H1 (cell line): ENCODE results near the gene RIPOR2. TPM values are rescaled to one million over a fixed set of nuclear protein-coding genes. Genes with fewer than 3 reads are reported as not detected.

Source experiments
- CTCF ChIA-PET: fragments of 300-600 bp; sonication (Branson Sonifier 250); formaldehyde crosslinking; loops from one replicate; lab custom pipeline; 2021; ENCODE audit not compliant: partially characterized antibody; lab: Charles Lee
- POLR2A ChIA-PET: fragments of 300-600 bp; sonication (Branson Sonifier 250); formaldehyde crosslinking; loops from one replicate; lab custom pipeline; 2021; ENCODE audit warnings: inconsistent platforms; ENCODE audit not compliant: partially characterized antibody; lab: Charles Lee
- DNase-seq, 2 experiments: peaks; one replicate each; pipeline versions ENCODE4 v3.0.0 to v3.0.0-alpha.2; 2010 to 2022; ENCODE audit warnings: low spot score in 2 of 2, low read depth in 1 of 2, mixed read lengths in 1 of 2
- FAIRE-seq: peaks from 2 replicates; lab custom pipeline; 2011; peaks lifted over from hg19 to GRCh38; lab: Jason Lieb, UNC
- H2AFZ ChIP-seq: 2 replicates; pipeline ENCODE4 v1.8.1; 2012; ENCODE audit warnings: low read length, inconsistent platforms
- H2AK5ac ChIP-seq: 2 replicates; pipeline ENCODE4 v1.6.1; 2013; ENCODE audit warnings: low read depth, low read length
- H2BK120ac ChIP-seq: replicated peaks from 2 replicates; pipeline ENCODE3; 2013; ENCODE audit warnings: low read depth, low read length, inconsistent platforms
- H2BK12ac ChIP-seq: 2 replicates; pipeline ENCODE4 v1.6.1; 2013; ENCODE audit warnings: low read depth, low read length
- H2BK15ac ChIP-seq: 2 replicates; pipeline ENCODE4 v1.6.1; 2013; ENCODE audit warnings: low read length
- H2BK20ac ChIP-seq: 2 replicates; pipeline ENCODE4 v1.6.1; 2013; ENCODE audit warnings: low read length
- H2BK5ac ChIP-seq: 2 replicates; pipeline ENCODE4 v1.6.1; 2013; ENCODE audit warnings: low read depth, low read length
- H3K14ac ChIP-seq: 2 replicates; pipeline ENCODE4 v1.6.1; 2013; ENCODE audit warnings: inconsistent platforms; ENCODE audit not compliant: insufficient read length
- H3K18ac ChIP-seq: 2 replicates; pipeline ENCODE4 v1.6.1; 2013; ENCODE audit warnings: low read length; ENCODE audit errors: extremely low read depth
- H3K23ac ChIP-seq: 2 replicates; pipeline ENCODE4 v1.6.1; 2013; ENCODE audit warnings: inconsistent platforms; ENCODE audit not compliant: insufficient read length
- H3K23me2 ChIP-seq: 2 replicates; pipeline ENCODE4 v1.6.1; 2013; ENCODE audit warnings: low read depth, low read length
- H3K27ac ChIP-seq: 2 replicates; pipeline ENCODE4 v1.6.1; 2011; ENCODE audit warnings: low read depth, low read length, inconsistent platforms
- H3K27me3 ChIP-seq, 4 experiments: replicated peaks in 1 of 4; 1 replicate in 1 of 4; 2 replicates in 3 of 4; pipeline versions ENCODE4 v1.6.1 to v1.8.1; 2011 to 2013; ENCODE audit warnings: low read length in 3 of 4, mild to moderate bottlenecking in 3 of 4, inconsistent platforms in 2 of 4, mixed read lengths in 2 of 4, moderate library complexity in 1 of 4; ENCODE audit not compliant: control insufficient read depth in 3 of 4, insufficient read depth in 3 of 4; ENCODE audit errors: extremely low read depth in 1 of 4
- H3K36me3 ChIP-seq, 4 experiments: 2 replicates each; pipeline versions ENCODE4 v1.6.1 to v1.8.1; 2011 to 2013; ENCODE audit warnings: mild to moderate bottlenecking in 4 of 4, low read length in 3 of 4, moderate library complexity in 2 of 4, control low read depth in 1 of 4, inconsistent platforms in 1 of 4; ENCODE audit not compliant: insufficient read depth in 4 of 4, control insufficient read depth in 2 of 4
- H3K4ac ChIP-seq: replicated peaks from 2 replicates; pipeline ENCODE3; 2013; ENCODE audit warnings: low read length, low read depth, mixed read lengths, inconsistent platforms; ENCODE audit not compliant: insufficient read length
- H3K4me1 ChIP-seq, 4 experiments: replicated peaks in 1 of 4; 1 replicate in 1 of 4; 2 replicates in 3 of 4; pipeline versions ENCODE4 v1.6.1 to v1.8.1; 2011 to 2013; ENCODE audit warnings: low read length in 3 of 4, inconsistent platforms in 2 of 4, mixed read lengths in 1 of 4; ENCODE audit not compliant: insufficient read depth in 4 of 4, control insufficient read depth in 3 of 4
- H3K4me2 ChIP-seq, 2 experiments: 2 replicates each; pipeline versions ENCODE4 v1.6.1 to v1.8.1; 2011 to 2013; ENCODE audit warnings: low read depth in 2 of 2, low read length in 2 of 2, control low read depth in 1 of 2, inconsistent platforms in 1 of 2, mild to moderate bottlenecking in 1 of 2; ENCODE audit not compliant: insufficient read depth in 1 of 2
- H3K4me3 ChIP-seq, 4 experiments: fragments of 200-600, 300-600 bp in 1 of 4; sonication (generic), shearing (Covaris generic), sonication (Bioruptor Twin) in 1 of 4; 2 replicates each; pipeline versions ENCODE4 v1.5.1 to v1.8.1; 2011 to 2016; ENCODE audit warnings: low read length in 4 of 4, low read depth in 3 of 4, control low read depth in 2 of 4, inconsistent platforms in 2 of 4, mild to moderate bottlenecking in 2 of 4, mixed read lengths in 1 of 4, moderate library complexity in 1 of 4; ENCODE audit not compliant: insufficient read depth in 2 of 4; ENCODE audit errors: extremely low read depth in 1 of 4
- H3K56ac ChIP-seq: replicated peaks from 2 replicates; pipeline ENCODE3; 2013; ENCODE audit warnings: low read depth, mild to moderate bottlenecking, mixed read lengths, low read length, inconsistent platforms; ENCODE audit not compliant: insufficient read length
- H3K79me1 ChIP-seq: 2 replicates; pipeline ENCODE4 v1.6.1; 2013; ENCODE audit warnings: low read depth, low read length, control low read depth
- H3K79me2 ChIP-seq, 2 experiments: 2 replicates each; pipeline versions ENCODE4 v1.6.1 to v1.8.1; 2012 to 2013; ENCODE audit warnings: low read length in 2 of 2, mild to moderate bottlenecking in 2 of 2, inconsistent platforms in 1 of 2; ENCODE audit not compliant: insufficient read depth in 2 of 2, control insufficient read depth in 1 of 2
- H3K9ac ChIP-seq, 4 experiments: replicated peaks in 1 of 4; 1 replicate in 1 of 4; 2 replicates in 3 of 4; pipeline versions ENCODE4 v1.6.1 to v1.8.1; 2011 to 2013; ENCODE audit warnings: low read depth in 3 of 4, low read length in 3 of 4, control low read depth in 2 of 4, mild to moderate bottlenecking in 2 of 4, moderate library complexity in 2 of 4, inconsistent platforms in 1 of 4; ENCODE audit errors: extremely low read depth in 1 of 4
- H3K9me3 ChIP-seq, 2 experiments: 2 replicates each; pipeline versions ENCODE4 v1.6.1 to v1.8.1; 2012 to 2013; ENCODE audit warnings: mild to moderate bottlenecking in 2 of 2, moderate library complexity in 2 of 2, control low read depth in 1 of 2, inconsistent platforms in 1 of 2, low read depth in 1 of 2, low read length in 1 of 2, mixed read lengths in 1 of 2; ENCODE audit not compliant: insufficient read depth in 2 of 2
- H4K20me1 ChIP-seq, 2 experiments: replicated peaks in 1 of 2; 2 replicates each; pipeline versions ENCODE3 to v1.8.1; 2011 to 2013; ENCODE audit warnings: inconsistent platforms in 2 of 2, low read length in 2 of 2, mild to moderate bottlenecking in 1 of 2; ENCODE audit not compliant: insufficient read depth in 2 of 2, control insufficient read depth in 1 of 2
- H4K5ac ChIP-seq: 2 replicates; pipeline ENCODE4 v1.6.1; 2013; ENCODE audit warnings: low read length, low read depth, mixed read lengths, inconsistent platforms; ENCODE audit not compliant: insufficient read length
- H4K8ac ChIP-seq: 2 replicates; pipeline ENCODE4 v1.8.0; 2013; ENCODE audit warnings: mild to moderate bottlenecking, moderate library complexity, low read length, inconsistent platforms; ENCODE audit not compliant: insufficient read depth; ENCODE audit errors: extremely low read depth
- H4K91ac ChIP-seq: replicated peaks from 2 replicates; pipeline ENCODE3; 2013; ENCODE audit warnings: low read length, mixed read lengths, inconsistent platforms; ENCODE audit not compliant: insufficient read length
- ATF2 ChIP-seq: IDR thresholded peaks from 2 replicates; pipeline ENCODE4 v1.6.1; 2012; ENCODE audit warnings: low read length, inconsistent platforms
- CEBPB ChIP-seq: IDR thresholded peaks from 2 replicates; pipeline ENCODE4 v1.6.1; 2012; ENCODE audit warnings: low read depth, low read length
- EZH2 ChIP-seq: fragments of 200-600 bp; sonication (generic); IDR thresholded peaks from 2 replicates; pipeline ENCODE4 v1.7.1; 2012; ENCODE audit warnings: low read depth, mild to moderate bottlenecking, moderate library complexity, low read length, inconsistent platforms; ENCODE audit not compliant: severe bottlenecking
- GABPA ChIP-seq: IDR thresholded peaks from 2 replicates; pipeline ENCODE4 v1.6.1; 2011; ENCODE audit warnings: mild to moderate bottlenecking, low read length, moderate library complexity, borderline replicate concordance; ENCODE audit not compliant: insufficient read depth
- JUN ChIP-seq: IDR thresholded peaks from 2 replicates; pipeline ENCODE4 v1.6.1; 2011; ENCODE audit warnings: low read depth, mild to moderate bottlenecking, improper control_type of control experiment, low read length
- WGBS, 2 experiments: shearing (Covaris generic) in 1 of 2; methylation state at CpG; one replicate each; pipeline versions ENCODE4 v1.1.6 to v1.1.7; 2013 to 2015; ENCODE audit warnings: low lambda C conversion rate in 2 of 2, mixed read lengths in 2 of 2, inconsistent platforms in 1 of 2, low coverage in 1 of 2, missing lambda C conversion rate in 1 of 2; ENCODE audit not compliant: insufficient replicate concordance in 2 of 2, insufficient coverage in 1 of 2, insufficient read length in 1 of 2; ENCODE audit errors: extremely low coverage in 1 of 2, missing lambda C conversion rate in 1 of 2; 5-methylcytosine and 5-hydroxymethylcytosine counted together
- polyA plus RNA-seq, 7 experiments: library from polyadenylated mRNA; depleted of rRNA in 3 of 7; stranded (reverse) in 5 of 7; unstranded in 2 of 7; fragments of >200 nt in 5 of 7; fragments of 200-250 nt in 2 of 7; gene quantifications; 1 replicate in 5 of 7; 2 replicates in 1 of 7; 4 replicates in 1 of 7; pipeline versions ENCODE4 v1.2.1 to v1.2.3, GENCODE V29; 2011 to 2013; ENCODE audit warnings: missing spikeins in 2 of 7, mixed read lengths in 2 of 7
- total RNA-seq: library from RNA; stranded (reverse); fragmentation: NEBNext Ultra II Directional; extraction: Animal tissue kit (Norgen Biotek cat#: 25700); gene quantifications from 2 replicates; pipeline ENCODE4 v1.2.1, GENCODE V29; 2021

RIPOR2 gene
- total and polyA plus RNA-seq, 2 of the 8 experiments (the other 6 are each of a cell fraction or from before 2014, with no cell fraction given) = 16.7 to 45.6 TPM

- CTCF ChIA-PET = interaction anchor here (0.8 to 6.0 kb wide), 10 partner anchors 10 to 197 kb away, joined by 3 to 35 read pairs (median 6); partner anchors contain the start of gene RIPOR2
- no peak overlapping the region for H2BK20ac ChIP-seq
- H3K18ac ChIP-seq = no peak overlapping the region
- H3K4me3 ChIP-seq = no peak overlapping the region
- H3K27ac ChIP-seq = no peak overlapping the region
- H3K56ac ChIP-seq = no peak overlapping the region
- no peak overlapping the region for H3K4me2 ChIP-seq
- no peak overlapping the region for H3K4ac ChIP-seq
- H2BK5ac ChIP-seq = no peak overlapping the region
- peaks cover 2 to 19% (median 7%) of the 10 kb centered on the region in 4 experiments; a peak in 5 of 8 replicates for H3K36me3 ChIP-seq
- no peak overlapping the region for H2BK15ac ChIP-seq
- H3K23me2 ChIP-seq = peaks cover 2% of the 10 kb centered on the region; the same call in 1 of the 2 replicates
- POLR2A ChIA-PET = interaction anchor here (0.9 kb wide), 2 partner anchors 27 to 106 kb away, joined by 3 read pairs; no protein-coding TSS in a partner anchor
- no peaks in the 10 kb centered on the region for H4K20me1 ChIP-seq
- no peaks in the 10 kb centered on the region for H3K9me3 ChIP-seq
- H3K23ac ChIP-seq = no peak overlapping the region
- H4K5ac ChIP-seq = no peak overlapping the region
- no peak overlapping the region for H2AK5ac ChIP-seq
- no peak overlapping the region for H4K91ac ChIP-seq
- FAIRE-seq (no peak), DNase-seq (no peak)
- H3K9ac ChIP-seq = no peak overlapping the region
- no peak overlapping the region for H3K14ac ChIP-seq
- H2AFZ ChIP-seq = no peak overlapping the region
- no peak overlapping the region for H2BK12ac ChIP-seq
- H3K79me1 ChIP-seq = no peaks in the 10 kb centered on the region
- H3K79me2 ChIP-seq = no peaks in the 10 kb centered on the region
- WGBS, 2 experiments = 91% methylated on average over 1 of the region's 1 CpG; no CpG with 5 or more reads in 1 of the 2 experiments
- H3K4me1 ChIP-seq = peaks cover 0 to 31% (median 14%) of the 10 kb centered on the region in 4 experiments; a peak in 6 of 7 replicates
- no peaks in the 10 kb centered on the region for H3K27me3 ChIP-seq
- H2BK120ac ChIP-seq = no peak overlapping the region
- TF ChIP-seq GABPA = no peak
- no peak for TF ChIP-seq CEBPB
- no peak for TF ChIP-seq EZH2
- TF ChIP-seq JUN = no peak
- no peak for TF ChIP-seq ATF2
- TF ChIP-seq, all 59 proteins: peak for 0
- H4K8ac ChIP-seq = no peak overlapping the region
These were observed 61.6 kb downstream of the RIPOR2 start for GRCh38 chr6:24874128-24874527.
